Globus pallidus (tissue), 1 donor: Measurements from ENCODE around the gene LRFN4.
"Not testable (repeated sequence)": the region's sequence is repeated elsewhere in the genome, so short reads cannot be mapped to it uniquely, and the experiment has no call there.

Experiments used
- DNase-seq: peaks from one replicate; pipeline ENCODE4 v3.0.0-alpha.2; 2015; ENCODE audit warnings: low spot score

The LRFN4 gene

DNA sequence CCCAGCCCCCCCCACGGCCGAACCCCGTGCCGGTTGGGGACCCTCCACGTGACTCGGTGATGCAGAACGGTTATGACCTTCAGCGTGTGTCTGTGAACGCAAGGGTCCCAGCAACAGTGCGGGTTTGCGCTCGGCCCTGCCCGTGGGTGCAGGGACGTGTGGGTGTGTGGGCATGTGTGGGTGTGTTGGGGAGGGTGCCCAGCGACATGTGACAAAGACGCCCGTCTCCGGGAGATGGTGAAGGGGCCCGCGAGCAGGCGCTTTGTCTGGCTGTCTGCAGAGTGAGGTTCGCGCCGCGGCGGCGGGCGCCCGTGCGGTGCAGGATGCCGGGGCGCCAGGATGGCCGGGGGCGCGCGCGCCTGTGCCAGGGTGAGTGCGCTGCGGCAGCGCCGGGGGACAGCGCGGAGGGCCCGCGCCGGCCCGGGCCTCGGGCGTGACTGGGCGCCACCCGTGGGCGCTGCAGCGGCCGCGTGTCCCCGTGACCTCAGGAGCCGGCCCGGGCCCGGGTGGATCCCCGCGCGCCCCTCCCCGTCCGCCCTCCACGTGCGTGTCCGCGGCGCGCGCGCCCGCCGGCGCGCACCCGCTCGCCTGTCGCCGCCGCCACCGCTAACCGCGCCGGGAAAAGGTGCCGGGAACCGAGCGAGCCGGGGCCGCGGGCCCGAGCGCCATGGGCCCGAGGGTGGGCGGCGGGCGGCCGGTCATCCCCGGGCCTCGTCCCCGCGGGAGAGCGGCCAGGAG lies at the start of gene LRFN4:
Gene LRFN4, plus strand, starts transcription at position 569 of the 738 bp plus-strand sequence. CDS start 681 bp downstream, outside the sequence.
- DNase-seq = peak; percentile 61

DNA sequence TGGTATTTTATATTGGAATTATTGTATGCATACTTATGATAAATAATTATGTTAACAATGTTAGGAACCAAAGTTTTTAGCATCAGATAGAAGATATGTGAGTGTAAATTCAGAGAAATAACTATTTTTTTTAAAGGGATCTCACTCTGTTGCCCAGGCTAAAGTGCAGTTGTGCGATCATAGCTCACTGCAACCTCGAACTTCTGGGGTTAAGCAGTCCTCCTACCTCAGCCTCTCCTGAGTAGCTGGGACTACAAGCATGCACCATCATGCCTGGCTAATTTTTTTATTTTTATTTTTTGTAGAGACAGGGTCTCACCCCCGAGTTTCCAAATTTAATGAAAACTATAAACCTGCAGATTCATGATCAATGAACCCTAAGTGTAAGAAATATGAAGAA lies 47.3 kb upstream of the LRFN4 start:
- no peak for DNase-seq

DNA sequence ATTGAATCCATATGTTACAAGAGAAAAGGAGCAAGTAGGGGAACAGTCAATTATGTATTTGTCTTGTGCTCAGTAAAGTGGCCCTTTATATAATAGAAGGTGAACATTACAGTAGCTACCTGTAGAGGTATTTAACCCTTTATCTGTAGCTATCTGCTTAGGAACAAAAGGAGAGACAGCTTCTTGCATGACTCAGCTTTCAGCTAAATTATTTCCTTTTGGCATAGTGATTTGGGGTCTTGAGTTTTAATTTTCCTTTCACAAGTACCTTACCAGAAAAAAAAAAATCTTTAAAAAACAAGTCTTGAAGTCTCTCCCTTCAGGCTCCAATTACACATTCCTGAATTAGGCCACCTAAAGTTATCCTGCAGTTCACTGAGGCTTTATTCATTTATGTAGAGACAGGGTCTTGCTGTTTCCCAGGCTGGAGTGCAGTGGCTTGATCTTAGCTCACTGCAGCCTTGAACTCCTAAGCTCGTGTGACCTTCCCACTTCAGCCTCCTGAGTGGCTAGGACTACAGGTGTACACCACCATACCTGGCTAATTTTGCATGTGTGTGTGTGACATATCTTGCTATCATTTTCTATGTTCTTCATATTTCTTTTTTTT lies 46.2 kb upstream of the LRFN4 start:
- no peak for DNase-seq

DNA sequence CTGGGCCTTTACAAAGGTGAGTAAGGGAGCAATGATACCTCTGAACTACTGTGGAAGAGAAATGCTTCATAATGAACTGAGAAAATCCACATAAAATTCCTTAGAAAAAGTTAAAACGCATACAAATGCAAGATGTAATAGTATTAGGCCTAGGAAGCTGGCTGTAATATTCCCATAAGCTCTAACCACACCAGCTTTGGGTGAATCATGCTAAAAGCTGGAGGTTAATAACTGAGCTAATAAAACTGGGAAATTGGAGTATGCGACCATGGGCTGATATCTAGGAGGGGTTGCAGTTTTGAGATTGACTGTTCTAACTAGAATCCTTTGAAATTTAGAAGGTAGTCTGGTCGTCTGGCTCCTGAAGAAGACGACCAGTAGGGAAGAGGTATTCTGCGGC lies 42.2 kb upstream of the LRFN4 start:
- DNase-seq = no peak

DNA sequence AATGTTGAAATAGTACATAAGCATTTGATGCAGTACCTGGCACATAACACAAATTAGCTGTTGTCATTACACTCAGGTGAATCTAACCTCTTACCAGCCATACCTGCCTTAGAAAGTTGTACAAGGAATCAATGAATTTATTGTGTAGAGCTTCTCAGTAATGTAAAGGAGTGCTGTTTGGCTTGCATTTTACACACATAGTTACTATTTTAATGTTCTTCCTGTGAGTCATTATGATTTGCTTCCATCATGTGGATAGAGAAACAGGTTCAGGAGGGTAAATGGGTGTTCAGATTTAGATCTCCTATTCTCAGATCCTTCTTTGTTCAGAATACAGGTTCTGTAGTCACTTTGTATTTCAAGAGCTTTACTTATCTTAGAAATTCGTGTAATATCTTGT lies 41.2 kb upstream of the LRFN4 start:
- DNase-seq = no peak

DNA sequence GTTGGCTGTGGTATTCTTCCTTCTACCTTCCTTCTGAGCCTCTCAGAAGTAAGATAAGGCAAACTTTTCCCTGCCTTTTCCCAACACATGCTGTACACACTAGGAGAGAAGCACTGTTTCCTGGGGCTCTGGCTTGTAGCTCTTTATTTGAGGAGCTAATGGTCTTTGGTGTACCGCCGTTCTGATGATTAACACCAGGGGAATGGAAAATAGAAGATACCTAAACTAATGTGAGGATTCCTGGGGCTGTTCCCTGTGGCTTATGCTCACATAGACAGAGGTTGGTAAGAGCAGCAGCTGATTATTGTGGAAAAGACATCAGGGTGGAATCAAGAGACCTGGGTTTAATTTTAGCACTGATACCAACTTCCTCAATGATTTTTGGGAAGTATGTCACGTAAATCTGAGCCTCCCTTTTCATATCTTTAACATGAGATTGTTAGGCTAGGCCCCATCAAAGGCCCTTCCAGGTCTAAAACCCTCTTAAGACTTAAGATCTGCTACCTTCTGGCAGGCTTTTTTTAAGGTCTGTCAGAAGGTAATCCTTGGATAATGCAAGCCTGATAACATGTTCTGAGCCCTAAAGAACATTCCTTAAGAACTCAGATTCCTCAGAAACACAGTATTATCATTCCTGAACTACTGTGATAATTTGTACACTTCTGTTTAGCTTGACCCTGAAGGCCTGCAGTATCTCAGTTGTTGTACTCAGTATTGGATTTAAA lies 38.5 kb upstream of the LRFN4 start:
- no peak for DNase-seq

DNA sequence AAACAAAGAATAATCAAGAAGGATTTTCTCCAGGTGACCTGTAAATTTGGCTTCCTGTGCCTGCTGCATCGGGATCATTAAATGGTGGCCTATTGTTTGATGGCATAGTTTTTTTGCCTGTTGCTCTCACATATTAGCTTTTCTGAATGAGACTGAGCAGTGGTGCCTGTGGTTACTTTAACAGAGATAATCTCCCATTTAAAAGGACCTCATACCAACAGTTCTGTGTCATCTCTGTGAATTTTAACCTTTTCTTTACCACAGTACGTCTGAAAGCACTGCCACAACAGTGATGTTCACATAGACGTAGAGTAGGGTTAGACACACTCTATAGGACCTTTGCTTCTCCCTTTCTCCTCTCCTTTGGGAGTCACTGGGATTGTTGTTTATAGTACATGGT lies 36.5 kb upstream of the LRFN4 start:
- no peak for DNase-seq

DNA sequence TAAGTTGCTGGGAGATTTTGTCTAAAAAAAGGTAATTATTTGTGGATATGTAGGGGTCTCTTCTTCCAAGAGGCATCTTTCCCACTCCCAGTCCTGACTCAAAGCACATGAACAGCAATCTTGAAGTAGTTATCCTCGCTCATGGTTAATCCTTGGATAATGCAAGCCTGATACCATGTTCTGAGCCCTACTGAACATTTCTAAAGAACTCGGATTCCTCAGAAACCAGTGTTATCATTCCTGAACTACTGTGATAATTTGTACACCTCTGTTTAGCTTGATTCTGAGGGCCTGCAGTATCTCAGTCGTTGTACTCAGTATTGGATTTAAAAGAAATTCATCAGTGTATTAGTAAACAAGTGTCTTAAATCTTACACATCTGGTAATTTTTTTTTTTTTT lies 36.0 kb upstream of the LRFN4 start:
- DNase-seq = no peak

DNA sequence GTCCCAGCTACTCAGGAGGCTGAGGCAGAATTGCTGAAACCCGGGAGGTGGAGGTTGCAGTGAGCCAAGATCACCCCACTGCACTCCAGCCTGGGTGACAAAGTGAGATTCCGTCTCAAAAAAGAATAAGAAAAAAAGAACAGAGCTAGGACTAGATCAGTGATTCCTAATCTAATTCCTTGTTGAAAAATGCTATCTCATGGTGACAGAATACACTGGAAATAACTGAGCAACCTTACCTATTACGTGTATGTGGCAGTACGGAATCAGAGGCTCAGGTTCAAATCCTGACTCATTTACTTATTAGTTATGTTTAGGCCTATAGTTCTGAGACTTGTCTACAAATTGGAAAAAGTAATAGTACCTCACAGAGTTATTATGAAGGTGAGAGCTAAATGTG lies 33.2 kb upstream of the LRFN4 start:
- no peak for DNase-seq

DNA sequence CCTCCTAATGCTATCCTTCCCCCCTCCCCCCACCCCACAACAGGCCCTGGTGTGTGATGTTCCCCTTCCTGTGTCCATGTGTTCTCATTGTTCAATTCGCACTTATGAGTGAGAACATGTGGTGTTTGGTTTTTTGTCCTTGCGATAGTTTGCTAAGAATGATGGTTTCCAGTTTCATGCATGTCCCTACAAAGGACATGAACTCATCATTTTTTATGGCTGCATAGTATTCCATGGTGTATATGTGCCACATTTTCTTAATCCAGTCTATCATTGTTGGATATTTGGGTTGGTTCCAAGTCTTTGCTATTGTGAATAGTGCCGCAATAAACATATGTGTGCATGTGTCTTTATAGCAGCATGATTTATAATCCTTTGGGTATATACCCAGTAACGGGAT lies 32.3 kb upstream of the LRFN4 start:
- DNase-seq = not testable (repeated sequence)

DNA sequence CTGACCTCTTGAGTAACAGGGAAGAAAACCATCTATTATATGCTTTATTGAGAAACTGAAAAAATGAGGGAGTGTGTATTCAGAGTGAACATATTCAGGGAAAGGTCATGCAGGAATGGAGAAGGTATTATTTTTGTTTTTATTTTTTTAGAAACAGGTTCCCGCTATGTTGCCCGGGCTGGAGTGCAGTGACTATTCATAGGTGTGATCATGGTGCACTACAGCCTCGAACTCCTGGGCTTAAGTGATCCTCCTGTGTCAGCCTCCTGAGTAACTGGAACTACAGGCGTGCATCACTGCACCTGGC lies 22.4 kb upstream of the LRFN4 start:
- no peak for DNase-seq

DNA sequence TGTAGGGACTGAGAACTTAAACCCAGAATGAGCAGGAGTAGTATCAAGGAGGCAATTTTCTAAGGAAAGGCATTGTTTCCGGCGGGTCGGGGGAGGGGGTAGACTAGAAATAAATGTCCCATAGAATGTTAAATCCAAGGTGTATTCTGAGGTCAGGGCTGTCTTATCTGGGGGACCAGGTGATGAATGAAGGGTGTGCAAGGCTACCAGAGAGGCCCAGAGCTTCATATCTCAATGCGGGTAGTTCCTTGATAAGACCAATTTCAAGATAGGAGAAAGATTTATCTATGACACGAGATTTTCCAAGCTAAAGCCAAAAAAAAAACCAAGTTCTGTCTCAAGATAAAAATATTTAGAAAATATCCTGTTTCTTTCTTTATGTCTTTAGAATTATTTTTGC lies 21.9 kb upstream of the LRFN4 start:
- DNase-seq = no peak

DNA sequence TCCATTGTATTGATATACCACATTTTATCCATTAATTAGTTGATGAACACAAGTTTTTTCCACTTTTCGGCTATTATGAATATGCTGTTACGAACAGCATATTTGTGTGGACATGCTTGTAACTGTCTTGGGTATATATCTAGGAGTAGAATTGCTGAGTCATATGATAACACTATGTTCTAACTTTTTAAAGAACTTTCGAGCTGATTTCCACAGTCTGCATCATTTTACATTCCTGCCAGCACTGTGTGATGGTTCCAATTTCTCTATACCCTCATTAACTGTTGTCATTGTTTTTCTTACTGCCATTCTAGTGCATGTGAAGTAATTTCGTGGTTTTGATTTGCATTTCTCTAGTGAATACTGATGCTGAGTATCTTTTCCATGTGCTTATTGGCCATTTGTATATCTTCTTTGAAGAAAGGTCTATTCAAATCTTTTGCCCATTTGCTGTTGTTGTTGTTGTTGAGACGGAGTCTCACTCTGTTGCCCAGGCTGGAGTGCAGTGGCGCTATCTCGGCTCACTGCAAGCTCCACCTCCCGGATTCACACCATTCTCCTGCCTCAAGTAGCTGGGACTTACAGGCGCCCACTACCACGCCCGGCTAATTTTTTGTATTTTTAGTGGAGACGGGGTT lies 21.0 kb upstream of the LRFN4 start:
- no peak for DNase-seq

DNA sequence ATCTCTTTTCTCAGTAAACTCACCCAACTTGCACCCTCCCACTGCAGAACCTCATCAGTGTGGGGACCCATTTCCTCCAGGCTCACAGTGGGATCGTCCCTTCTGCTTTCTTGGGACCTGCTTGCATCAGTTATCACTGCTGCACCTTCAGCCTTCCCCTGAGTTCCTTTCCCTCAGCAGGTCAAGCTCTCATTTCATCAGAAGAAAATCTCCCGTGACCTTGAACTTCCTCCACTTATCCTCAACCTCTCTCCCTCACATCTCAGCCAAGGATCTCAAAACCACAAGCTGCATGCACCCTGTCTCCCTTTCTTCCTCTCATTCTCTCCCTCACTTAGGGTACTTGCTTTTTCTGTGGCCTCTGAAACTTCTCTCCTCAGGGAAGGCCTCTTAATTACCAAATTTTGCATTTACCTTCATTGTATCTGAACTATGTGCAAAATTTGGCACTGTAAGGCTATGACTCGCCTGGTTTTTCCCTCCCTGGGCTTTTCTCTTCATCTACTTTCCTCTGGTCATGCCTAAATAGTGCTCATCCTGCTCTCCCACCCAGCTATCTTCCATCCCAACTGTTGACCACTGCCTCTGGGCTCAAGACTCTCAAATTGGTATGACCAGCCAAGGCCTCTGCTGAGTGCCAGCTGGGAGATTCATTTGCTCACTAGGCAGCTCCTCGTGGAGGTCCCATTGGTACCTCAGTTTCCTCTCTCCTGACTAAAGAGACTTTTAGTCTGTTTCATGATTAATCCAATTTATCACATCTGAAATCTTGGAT lies 16.4 kb upstream of the LRFN4 start:
- no peak for DNase-seq

DNA sequence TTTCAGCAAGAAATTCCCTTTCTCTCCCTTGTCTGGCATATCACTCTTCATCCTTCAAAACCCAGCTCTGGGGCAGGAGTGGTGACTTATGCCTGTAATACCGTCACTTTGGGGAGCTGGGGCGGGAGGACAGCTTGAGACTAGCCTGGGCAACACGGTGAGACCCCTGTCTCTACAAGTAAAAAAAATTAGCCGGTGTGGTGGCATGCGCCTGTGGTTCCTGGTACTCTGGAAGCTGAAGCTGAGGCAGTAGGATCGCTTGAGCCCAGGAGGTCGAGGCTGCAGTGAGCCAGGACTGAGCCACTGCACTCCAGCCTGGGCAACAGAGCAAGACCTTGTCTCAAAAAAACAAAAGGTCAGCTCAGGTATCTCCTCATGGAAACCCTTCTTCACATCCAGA lies 15.0 kb upstream of the LRFN4 start:
- no peak for DNase-seq

DNA sequence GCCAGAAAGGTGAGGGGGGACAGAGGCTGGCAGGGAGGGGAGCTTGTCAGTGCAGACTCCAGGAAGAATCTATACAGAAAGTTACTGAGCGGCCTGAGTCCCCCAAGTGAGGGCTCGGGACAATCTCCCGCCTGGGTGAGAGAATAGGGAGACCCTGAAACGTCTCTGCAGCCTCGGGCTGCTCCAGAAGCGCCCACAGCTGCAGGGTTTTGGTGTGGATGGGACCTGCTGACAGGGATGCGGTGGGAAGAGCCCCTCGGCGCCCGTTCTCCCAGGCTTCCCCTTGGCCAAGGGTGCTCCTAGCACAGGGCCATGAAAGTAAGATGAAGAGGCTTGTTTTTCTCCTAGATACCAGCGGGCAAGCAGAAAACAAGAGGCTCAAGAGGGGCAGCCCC lies 14.4 kb upstream of the LRFN4 start:
- DNase-seq = no peak

DNA sequence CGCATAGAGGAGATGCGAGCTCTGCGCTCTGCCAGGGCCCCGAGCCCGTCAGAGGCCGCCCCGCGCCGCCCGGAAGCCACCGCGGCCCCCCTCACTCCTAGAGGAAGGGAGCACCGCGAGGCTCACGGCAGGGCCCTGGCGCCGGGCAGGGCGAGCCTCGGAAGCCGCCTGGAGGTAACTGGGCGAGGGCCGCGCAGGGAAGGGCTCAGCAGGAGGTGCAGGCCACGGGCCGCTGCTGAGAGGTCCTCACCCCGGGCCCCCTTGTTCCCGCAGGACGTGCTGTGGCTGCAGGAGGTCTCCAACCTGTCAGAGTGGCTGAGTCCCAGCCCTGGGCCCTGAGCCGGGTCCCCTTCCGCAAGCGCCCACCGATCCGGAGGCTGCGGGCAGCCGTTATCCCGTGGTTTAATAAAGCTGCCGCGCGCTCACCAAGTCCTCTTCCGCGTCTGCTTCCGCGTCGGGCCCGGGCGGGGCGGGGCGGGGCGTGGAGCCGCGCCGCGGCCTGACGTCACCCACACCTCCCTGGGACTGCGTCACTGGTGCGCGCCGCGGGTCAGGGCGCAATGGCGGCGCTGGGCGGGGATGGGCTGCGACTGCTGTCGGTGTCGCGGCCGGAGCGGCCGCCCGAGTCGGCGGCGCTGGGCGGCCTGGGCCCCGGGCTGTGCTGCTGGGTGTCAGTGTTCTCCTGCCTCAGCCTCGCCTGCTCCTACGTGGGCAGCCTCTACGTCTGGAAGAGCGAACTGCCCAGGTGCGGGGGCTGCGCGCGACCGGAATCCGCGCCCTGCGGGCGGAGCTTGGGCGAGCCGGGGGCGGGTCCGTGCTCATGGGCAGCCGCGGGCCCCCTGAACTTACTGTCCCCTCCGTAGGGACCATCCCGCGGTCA lies 13.7 kb upstream of the LRFN4 start, which contains the start of gene RCE1:
Gene RCE1, plus strand, starts transcription at position 546 of the 880 bp plus-strand sequence. Its CDS starts 15 bp downstream, at position 561.
- peak; percentile 87 for DNase-seq

DNA sequence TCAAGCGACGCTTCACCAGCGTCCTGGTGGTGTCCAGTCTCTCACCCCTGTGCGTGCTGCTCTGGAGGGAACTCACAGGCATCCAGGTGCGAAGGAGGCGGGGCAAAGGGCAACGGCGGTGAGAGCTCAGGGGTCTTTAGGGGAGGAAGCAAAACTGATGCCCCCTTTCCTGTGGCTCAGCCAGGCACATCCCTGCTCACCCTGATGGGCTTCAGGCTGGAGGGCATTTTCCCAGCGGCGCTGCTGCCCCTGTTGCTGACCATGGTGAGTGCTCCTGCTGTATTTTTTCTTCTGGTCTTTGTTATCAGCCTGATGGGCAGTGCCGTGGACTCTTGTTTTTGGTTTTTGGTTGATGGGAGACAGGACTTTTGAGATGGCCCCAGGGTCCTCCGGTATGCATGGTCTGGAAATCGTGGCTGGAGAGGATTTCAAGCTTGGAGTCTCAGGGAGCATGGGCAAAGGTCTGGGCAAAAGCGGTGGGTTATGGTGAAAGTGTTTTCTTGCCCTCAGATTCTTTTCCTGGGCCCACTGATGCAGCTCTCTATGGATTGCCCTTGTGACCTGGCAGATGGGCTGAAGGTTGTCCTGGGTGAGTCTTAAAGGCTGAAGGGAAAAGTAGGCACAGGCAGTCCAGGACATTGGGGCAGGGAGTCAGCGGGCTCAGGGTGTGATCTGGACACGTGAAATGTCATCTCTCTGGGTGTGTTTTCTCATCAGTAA lies 12.9 kb upstream of the LRFN4 start:
- no peak for DNase-seq

DNA sequence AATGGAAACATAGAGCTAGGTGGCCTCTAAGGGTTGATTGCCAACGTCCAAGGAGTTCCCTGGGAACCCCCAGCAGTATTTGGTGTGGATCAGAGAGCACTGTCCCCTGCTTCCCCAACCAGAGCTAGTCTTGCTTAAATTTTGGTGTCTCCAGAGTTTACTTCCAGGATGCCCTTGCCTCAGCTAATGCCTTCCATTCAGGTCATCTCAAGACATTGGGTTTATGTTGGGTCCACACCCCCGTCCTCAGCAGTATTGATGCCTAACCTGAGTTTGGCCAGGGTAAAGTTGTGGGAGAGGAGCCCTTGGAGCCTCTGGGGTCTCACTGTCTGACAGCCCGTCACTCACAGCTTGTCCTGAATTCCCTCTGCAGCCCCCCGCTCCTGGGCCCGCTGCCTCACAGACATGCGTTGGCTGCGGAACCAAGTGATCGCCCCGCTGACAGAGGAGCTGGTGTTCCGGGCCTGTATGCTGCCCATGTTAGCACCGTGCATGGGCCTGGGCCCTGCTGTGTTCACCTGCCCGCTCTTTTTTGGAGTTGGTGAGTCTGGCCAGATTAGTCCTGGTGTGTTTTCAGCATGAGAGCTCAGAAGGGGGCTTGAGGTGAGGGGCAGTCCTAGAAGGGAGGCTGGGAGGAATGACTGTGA lies 12.2 kb upstream of the LRFN4 start:
- DNase-seq = no peak
